Measurements from ENCODE around the gene NCOA7.

NCOA7 gene

DNA sequence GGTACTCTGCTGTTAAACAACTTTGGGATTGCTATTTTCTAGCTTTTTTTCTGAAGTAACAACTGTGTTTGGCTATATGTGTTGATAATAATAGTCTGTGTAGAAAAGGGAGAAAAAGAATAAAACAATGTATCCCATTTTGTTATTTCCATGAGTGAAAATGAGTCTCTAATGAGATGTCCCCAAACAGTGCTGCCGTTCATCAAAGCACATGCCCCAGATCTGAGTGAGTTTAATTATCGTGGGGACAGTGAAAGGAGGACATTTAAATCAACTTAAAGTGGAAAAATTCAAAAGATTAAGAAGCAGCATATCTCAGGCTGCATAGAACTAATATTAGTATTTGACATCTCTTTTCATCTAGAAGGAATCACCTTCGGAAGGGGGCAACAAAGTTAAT, 59.6 kb downstream of the NCOA7 start:
- DNase-seq (ENCODE audit: low read depth), result no peak
- H3K4me3 ChIP-seq (ENCODE audit: low read length), result no peak overlapping the region
- TF ChIP-seq, protein P1, sequence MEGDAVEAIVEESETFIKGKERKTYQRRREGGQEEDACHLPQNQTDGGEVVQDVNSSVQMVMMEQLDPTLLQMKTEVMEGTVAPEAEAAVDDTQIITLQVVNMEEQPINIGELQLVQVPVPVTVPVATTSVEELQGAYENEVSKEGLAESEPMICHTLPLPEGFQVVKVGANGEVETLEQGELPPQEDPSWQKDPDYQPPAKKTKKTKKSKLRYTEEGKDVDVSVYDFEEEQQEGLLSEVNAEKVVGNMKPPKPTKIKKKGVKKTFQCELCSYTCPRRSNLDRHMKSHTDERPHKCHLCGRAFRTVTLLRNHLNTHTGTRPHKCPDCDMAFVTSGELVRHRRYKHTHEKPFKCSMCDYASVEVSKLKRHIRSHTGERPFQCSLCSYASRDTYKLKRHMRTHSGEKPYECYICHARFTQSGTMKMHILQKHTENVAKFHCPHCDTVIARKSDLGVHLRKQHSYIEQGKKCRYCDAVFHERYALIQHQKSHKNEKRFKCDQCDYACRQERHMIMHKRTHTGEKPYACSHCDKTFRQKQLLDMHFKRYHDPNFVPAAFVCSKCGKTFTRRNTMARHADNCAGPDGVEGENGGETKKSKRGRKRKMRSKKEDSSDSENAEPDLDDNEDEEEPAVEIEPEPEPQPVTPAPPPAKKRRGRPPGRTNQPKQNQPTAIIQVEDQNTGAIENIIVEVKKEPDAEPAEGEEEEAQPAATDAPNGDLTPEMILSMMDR (conservative IDR thresholded peaks at IDR 0.05; ENCODE audit: low read length), result no peak

DNA sequence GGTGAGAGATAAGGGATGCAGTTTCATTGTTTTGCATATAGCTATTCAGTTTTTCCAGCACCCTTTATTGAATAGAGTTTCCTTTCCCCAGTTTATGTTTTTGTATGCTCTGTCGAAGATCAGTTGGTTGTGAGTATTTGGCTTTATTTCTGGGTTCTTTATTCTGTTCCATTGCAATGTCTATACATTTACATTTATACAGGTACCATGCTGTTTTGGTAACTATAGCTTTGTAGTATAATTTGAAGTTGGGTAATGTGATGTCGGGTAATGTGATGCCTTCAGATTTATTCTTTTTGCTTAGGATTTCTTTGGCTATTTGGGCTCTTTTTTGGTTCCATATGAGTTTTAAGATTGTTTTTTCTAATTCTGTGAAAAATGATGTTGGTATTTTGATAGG, 61.8 kb downstream of the NCOA7 start:
- H3K4me3 ChIP-seq (ENCODE audit: low read length), result no peak overlapping the region
- no peak for DNase-seq (ENCODE audit: low read depth)

DNA sequence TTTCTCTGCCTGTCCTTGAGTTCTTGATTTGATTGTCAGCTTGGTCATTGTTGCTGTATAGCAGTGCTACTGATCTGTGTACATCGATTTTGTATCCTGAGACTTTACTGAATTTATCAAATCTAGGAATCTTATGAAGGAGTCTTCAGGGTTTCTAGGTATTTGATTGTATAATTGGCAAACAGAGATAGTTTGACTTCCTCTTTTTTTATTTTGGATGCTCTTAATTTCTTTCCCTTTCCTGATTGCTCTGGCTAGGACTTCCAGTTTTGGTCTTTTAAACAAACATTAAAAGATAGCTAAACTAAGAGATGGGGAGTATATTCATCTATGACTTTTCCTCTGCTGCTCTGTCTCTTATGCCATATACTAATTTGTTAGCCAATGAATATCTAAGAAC, 62.4 kb downstream of the NCOA7 start:
- TF ChIP-seq, protein P1 (conservative IDR thresholded peaks at IDR 0.05; ENCODE audit: low read length), result no peak
- no peak overlapping the region for H3K4me3 ChIP-seq (ENCODE audit: low read length)
- no peak for DNase-seq (ENCODE audit: low read depth)

More for the DNA sequence above, 61.8 kb downstream of the NCOA7 start:
- TF ChIP-seq, protein P1 (conservative IDR thresholded peaks at IDR 0.05; ENCODE audit: low read length), result no peak

DNA sequence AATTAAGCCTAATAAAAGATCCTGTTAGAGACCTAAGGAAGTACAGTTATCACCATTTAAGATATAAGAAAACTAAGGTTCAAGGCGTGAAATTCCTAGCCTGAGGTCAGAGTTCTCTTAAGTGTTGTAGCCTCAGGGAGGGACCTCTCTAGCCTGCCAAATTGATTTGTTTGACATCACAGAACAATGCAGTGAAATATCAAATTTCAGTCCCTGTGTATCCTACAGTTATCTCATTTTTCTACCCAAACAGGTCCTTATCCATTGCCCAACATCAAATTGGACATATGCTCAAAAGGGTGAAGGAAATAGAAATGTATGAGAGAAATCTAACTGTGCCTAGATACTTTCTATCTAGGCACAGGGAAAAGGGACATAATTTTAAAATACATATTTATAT, 63.0 kb downstream of the NCOA7 start:
- TF ChIP-seq, protein P1 (conservative IDR thresholded peaks at IDR 0.05; ENCODE audit: low read length), result no peak
- DNase-seq (ENCODE audit: low read depth), result no peak
- H3K4me3 ChIP-seq (ENCODE audit: low read length), result no peak overlapping the region

DNA sequence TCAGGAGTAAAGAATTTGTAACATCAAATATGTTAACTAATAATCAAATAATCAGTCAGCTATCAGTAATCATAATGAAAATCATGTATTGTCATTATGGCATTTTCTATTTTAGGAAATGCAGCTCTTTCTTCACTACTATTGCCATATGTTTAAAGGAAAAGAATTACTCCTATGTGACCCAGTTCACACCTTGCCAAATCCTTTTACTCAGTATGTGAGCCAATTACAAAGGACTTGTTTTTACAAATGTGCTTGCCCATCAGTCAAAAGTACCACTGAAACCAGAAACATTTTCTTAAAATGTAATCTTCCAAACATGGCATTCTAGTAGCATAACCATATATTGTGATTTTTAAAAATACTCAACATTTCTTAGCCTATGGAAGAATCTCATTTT, 63.6 kb downstream of the NCOA7 start:
- DNase-seq (ENCODE audit: low read depth), result no peak
- H3K4me3 ChIP-seq (ENCODE audit: low read length), result no peak overlapping the region
- TF ChIP-seq, protein P1 (conservative IDR thresholded peaks at IDR 0.05; ENCODE audit: low read length), result no peak

DNA sequence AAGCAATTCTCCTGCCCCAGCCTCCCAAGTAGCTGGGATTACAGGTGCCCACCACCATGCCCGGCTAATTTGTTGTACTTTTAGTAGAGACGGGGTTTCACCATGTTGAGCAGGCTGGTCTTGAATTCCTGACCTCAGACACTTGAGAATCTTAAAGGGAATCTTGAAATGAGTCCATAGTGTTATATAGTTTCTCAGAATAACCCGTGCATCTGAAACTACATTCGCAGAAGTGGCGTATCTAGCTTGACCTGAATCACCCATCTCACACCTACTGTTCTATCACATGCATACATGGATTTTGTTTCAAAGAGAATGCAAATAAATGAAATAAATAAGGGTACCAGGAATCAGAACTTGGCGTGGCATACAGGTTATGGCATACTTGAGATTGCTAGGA, 65.0 kb downstream of the NCOA7 start:
- no peak for DNase-seq (ENCODE audit: low read depth)
- H3K4me3 ChIP-seq (ENCODE audit: low read length), result no peak overlapping the region
- TF ChIP-seq, protein P1 (conservative IDR thresholded peaks at IDR 0.05; ENCODE audit: low read length), result no peak

DNA sequence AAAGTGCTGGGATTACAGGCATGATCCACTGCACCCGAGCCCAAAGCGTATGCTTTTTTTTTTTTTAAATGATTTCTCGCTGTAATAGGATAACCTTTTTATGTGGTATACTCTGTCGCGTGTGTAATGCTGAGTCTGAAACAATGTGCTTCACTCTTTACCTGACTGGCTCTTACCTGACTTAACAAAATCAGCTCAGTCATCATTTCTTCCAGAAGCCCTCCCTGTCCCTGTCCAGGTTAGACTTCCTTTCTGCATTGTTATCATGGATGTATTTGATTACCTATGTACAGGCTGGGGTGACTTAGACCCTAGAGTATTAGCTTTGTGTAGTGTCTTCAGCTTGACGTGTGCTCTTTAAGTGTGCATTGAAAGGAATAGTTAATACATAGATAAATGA, 67.1 kb downstream of the NCOA7 start:
- TF ChIP-seq, protein P1 (conservative IDR thresholded peaks at IDR 0.05; ENCODE audit: low read length), result no peak
- DNase-seq (ENCODE audit: low read depth), result no peak
- H3K4me3 ChIP-seq (ENCODE audit: low read length), result no peak overlapping the region
